ENCODE data around the gene APAF1.

The APAF1 gene

DNA sequence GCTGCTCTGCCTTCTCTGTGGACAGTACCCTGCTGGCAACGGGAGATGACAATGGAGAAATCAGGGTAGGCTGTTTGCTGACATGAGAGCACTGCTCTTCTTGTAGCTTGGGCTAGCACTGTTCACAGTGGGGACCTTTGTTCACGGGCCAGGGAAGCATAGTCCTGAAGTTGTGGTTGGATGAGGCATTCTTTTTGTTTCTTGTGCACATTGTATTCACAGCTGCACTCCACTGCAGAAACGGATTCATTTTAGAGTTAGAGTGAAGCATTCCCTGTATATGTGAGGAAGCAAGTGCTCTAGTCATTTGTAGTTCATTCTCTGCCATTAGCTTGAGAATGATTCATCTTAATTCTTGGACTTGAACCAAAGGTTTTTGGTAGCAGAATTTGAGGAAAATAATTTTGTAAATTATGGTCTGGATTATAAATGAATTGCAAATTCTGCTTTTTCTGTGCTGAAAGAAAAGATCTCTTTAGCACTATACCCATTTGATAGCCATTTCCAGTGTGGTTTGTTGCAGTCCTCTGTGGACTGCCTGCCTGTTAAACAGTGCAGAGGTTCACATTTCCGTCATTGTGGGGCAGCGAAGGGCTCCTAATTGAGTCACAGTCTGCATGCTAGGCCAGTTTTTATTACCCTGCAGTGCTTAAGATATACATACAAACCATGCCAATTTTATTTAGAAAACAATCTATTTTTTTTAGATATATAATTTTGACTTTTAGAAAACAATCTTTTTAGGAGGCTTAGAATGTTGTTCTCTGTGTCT lies 80.6 kb downstream of the APAF1 start:
- Histone ChIP-seq H3K4me1 (ENCODE audit: insufficient read depth, low read length) (no peaks in the 10 kb centered on the region), H3K9me3 (ENCODE audit: insufficient read depth, low read length, severe bottlenecking) (no peaks in the 10 kb centered on the region), H3K79me2 (ENCODE audit: insufficient read depth, low read length) (no peaks in the 10 kb centered on the region), H3K27me3 (ENCODE audit: insufficient read depth, low read length, poor library complexity) (no peaks in the 10 kb centered on the region), H3K27ac (ENCODE audit: low read length) (no peak overlapping the region), H3K9ac (ENCODE audit: low read depth, low read length) (no peak overlapping the region), H3K4me3 (ENCODE audit: low read depth in 1 of 2, low read length in 2 of 2) (no peak overlapping the region), H2AFZ (ENCODE audit: low read depth, low read length) (no peak overlapping the region), H3K4me2 (ENCODE audit: insufficient read depth, low read length) (no peak overlapping the region), H3K36me3 (ENCODE audit: insufficient read depth, low read length) (peaks cover 45% of the 10 kb centered on the region), H4K20me1 (ENCODE audit: insufficient read depth, low read length) (no peaks in the 10 kb centered on the region)
- ATAC-seq (ENCODE audit: insufficient read depth, low read depth) (peak; percentile 97), DNase-seq (peak; percentile 58)
- TF ChIP-seq, protein P1, sequence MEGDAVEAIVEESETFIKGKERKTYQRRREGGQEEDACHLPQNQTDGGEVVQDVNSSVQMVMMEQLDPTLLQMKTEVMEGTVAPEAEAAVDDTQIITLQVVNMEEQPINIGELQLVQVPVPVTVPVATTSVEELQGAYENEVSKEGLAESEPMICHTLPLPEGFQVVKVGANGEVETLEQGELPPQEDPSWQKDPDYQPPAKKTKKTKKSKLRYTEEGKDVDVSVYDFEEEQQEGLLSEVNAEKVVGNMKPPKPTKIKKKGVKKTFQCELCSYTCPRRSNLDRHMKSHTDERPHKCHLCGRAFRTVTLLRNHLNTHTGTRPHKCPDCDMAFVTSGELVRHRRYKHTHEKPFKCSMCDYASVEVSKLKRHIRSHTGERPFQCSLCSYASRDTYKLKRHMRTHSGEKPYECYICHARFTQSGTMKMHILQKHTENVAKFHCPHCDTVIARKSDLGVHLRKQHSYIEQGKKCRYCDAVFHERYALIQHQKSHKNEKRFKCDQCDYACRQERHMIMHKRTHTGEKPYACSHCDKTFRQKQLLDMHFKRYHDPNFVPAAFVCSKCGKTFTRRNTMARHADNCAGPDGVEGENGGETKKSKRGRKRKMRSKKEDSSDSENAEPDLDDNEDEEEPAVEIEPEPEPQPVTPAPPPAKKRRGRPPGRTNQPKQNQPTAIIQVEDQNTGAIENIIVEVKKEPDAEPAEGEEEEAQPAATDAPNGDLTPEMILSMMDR (IDR thresholded peaks at IDR 0.05; ENCODE audit: borderline replicate concordance, extremely low read depth, low read length, poor library complexity, severe bottlenecking) = peak; percentile 72
- TF ChIP-seq EZH2 (IDR thresholded peaks at IDR 0.05; ENCODE audit: borderline replicate concordance, low read depth, low read length, severe bottlenecking) = no peak

DNA sequence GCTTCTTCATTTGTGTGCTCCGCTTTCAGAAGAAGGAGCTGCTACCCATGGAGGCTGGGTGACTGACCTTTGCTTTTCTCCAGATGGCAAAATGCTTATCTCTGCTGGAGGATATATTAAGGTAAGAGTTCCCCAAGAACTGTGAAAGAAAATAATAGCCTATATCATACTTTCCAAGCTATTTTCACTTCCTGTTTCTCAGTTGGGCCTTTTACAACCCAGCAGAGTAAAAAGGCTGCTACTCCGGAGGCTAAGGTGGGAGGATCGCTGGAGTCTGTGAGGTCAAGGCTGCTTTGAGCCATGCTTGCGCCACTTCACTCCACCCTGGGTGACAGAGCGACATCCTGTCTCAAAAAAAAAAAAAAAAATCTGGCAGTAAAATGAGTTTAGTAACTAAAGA lies 82.1 kb downstream of the APAF1 start:
- H4K20me1 ChIP-seq (ENCODE audit: insufficient read depth, low read length) = no peaks in the 10 kb centered on the region
- H3K27ac ChIP-seq (ENCODE audit: low read length) = no peak overlapping the region
- no peaks in the 10 kb centered on the region for H3K4me1 ChIP-seq (ENCODE audit: insufficient read depth, low read length)
- H3K9me3 ChIP-seq (ENCODE audit: insufficient read depth, low read length, severe bottlenecking) = no peaks in the 10 kb centered on the region
- no peak for DNase-seq
- H3K4me2 ChIP-seq (ENCODE audit: insufficient read depth, low read length) = no peak overlapping the region
- H3K36me3 ChIP-seq (ENCODE audit: insufficient read depth, low read length) = peaks cover 59% of the 10 kb centered on the region
- TF ChIP-seq, protein P1 (IDR thresholded peaks at IDR 0.05; ENCODE audit: borderline replicate concordance, extremely low read depth, low read length, poor library complexity, severe bottlenecking) = no peak
- no peak for TF ChIP-seq EZH2 (IDR thresholded peaks at IDR 0.05; ENCODE audit: borderline replicate concordance, low read depth, low read length, severe bottlenecking)
- no peak for ATAC-seq (ENCODE audit: insufficient read depth, low read depth)
- no peak overlapping the region for H3K4me3 ChIP-seq (ENCODE audit: low read depth in 1 of 2, low read length in 2 of 2)
- no peaks in the 10 kb centered on the region for H3K79me2 ChIP-seq (ENCODE audit: insufficient read depth, low read length)
- no peaks in the 10 kb centered on the region for H3K27me3 ChIP-seq (ENCODE audit: insufficient read depth, low read length, poor library complexity)
- H3K9ac ChIP-seq (ENCODE audit: low read depth, low read length) = no peak overlapping the region
- no peak overlapping the region for H2AFZ ChIP-seq (ENCODE audit: low read depth, low read length)

- Histone ChIP-seq H4K20me1 (ENCODE audit: insufficient read depth, low read length) (no peaks in the 10 kb centered on the region), H3K9ac (ENCODE audit: low read depth, low read length) (no peak overlapping the region), H3K4me2 (ENCODE audit: insufficient read depth, low read length) (no peak overlapping the region), H3K9me3 (ENCODE audit: insufficient read depth, low read length, severe bottlenecking) (no peaks in the 10 kb centered on the region), H3K27me3 (ENCODE audit: insufficient read depth, low read length, poor library complexity) (no peaks in the 10 kb centered on the region), H3K4me3 (ENCODE audit: low read depth in 1 of 2, low read length in 2 of 2) (no peak overlapping the region), H3K27ac (ENCODE audit: low read length) (no peak overlapping the region), H3K4me1 (ENCODE audit: insufficient read depth, low read length) (no peaks in the 10 kb centered on the region), H2AFZ (ENCODE audit: low read depth, low read length) (no peak overlapping the region), H3K36me3 (ENCODE audit: insufficient read depth, low read length) (peaks cover 48% of the 10 kb centered on the region), H3K79me2 (ENCODE audit: insufficient read depth, low read length) (no peaks in the 10 kb centered on the region)
- TF ChIP-seq, protein P1 (IDR thresholded peaks at IDR 0.05; ENCODE audit: borderline replicate concordance, extremely low read depth, low read length, poor library complexity, severe bottlenecking) = no peak
- TF ChIP-seq EZH2 (IDR thresholded peaks at IDR 0.05; ENCODE audit: borderline replicate concordance, low read depth, low read length, severe bottlenecking) = no peak
- no peak for ATAC-seq (ENCODE audit: insufficient read depth, low read depth)
- DNase-seq = no peak
These were observed 85.3 kb downstream of the APAF1 start for GRCh38 chr12:98730412-98730811.
